H1 (cell line): ENCODE measurements around the gene SMC6. TPM values are rescaled to one million over a fixed set of nuclear protein-coding genes. Genes with fewer than 3 reads are reported as not detected.

Experiments
- CTCF ChIA-PET: fragments of 300-600 bp; sonication (Branson Sonifier 250); formaldehyde crosslinking; loops from one replicate; lab custom pipeline; 2021; ENCODE audit not compliant: partially characterized antibody; lab: Charles Lee
- POLR2A ChIA-PET: fragments of 300-600 bp; sonication (Branson Sonifier 250); formaldehyde crosslinking; loops from one replicate; lab custom pipeline; 2021; ENCODE audit warnings: inconsistent platforms; ENCODE audit not compliant: partially characterized antibody; lab: Charles Lee
- DNase-seq, 2 experiments: peaks; one replicate each; pipeline versions ENCODE4 v3.0.0 to v3.0.0-alpha.2; 2010 to 2022; ENCODE audit warnings: low spot score in 2 of 2, low read depth in 1 of 2, mixed read lengths in 1 of 2
- FAIRE-seq: peaks from 2 replicates; lab custom pipeline; 2011; peaks lifted over from hg19 to GRCh38; lab: Jason Lieb, UNC
- H2AFZ ChIP-seq: 2 replicates; pipeline ENCODE4 v1.8.1; 2012; ENCODE audit warnings: low read length, inconsistent platforms
- H2AK5ac ChIP-seq: 2 replicates; pipeline ENCODE4 v1.6.1; 2013; ENCODE audit warnings: low read depth, low read length
- H2BK120ac ChIP-seq: replicated peaks from 2 replicates; pipeline ENCODE3; 2013; ENCODE audit warnings: low read depth, low read length, inconsistent platforms
- H2BK12ac ChIP-seq: 2 replicates; pipeline ENCODE4 v1.6.1; 2013; ENCODE audit warnings: low read depth, low read length
- H2BK15ac ChIP-seq: 2 replicates; pipeline ENCODE4 v1.6.1; 2013; ENCODE audit warnings: low read length
- H2BK20ac ChIP-seq: 2 replicates; pipeline ENCODE4 v1.6.1; 2013; ENCODE audit warnings: low read length
- H2BK5ac ChIP-seq: 2 replicates; pipeline ENCODE4 v1.6.1; 2013; ENCODE audit warnings: low read depth, low read length
- H3K14ac ChIP-seq: 2 replicates; pipeline ENCODE4 v1.6.1; 2013; ENCODE audit warnings: inconsistent platforms; ENCODE audit not compliant: insufficient read length
- H3K18ac ChIP-seq: 2 replicates; pipeline ENCODE4 v1.6.1; 2013; ENCODE audit warnings: low read length; ENCODE audit errors: extremely low read depth
- H3K23ac ChIP-seq: 2 replicates; pipeline ENCODE4 v1.6.1; 2013; ENCODE audit warnings: inconsistent platforms; ENCODE audit not compliant: insufficient read length
- H3K23me2 ChIP-seq: 2 replicates; pipeline ENCODE4 v1.6.1; 2013; ENCODE audit warnings: low read depth, low read length
- H3K27ac ChIP-seq: 2 replicates; pipeline ENCODE4 v1.6.1; 2011; ENCODE audit warnings: low read depth, low read length, inconsistent platforms
- H3K27me3 ChIP-seq, 4 experiments: replicated peaks in 1 of 4; 1 replicate in 1 of 4; 2 replicates in 3 of 4; pipeline versions ENCODE4 v1.6.1 to v1.8.1; 2011 to 2013; ENCODE audit warnings: low read length in 3 of 4, mild to moderate bottlenecking in 3 of 4, inconsistent platforms in 2 of 4, mixed read lengths in 2 of 4, moderate library complexity in 1 of 4; ENCODE audit not compliant: control insufficient read depth in 3 of 4, insufficient read depth in 3 of 4; ENCODE audit errors: extremely low read depth in 1 of 4
- H3K36me3 ChIP-seq, 4 experiments: 2 replicates each; pipeline versions ENCODE4 v1.6.1 to v1.8.1; 2011 to 2013; ENCODE audit warnings: mild to moderate bottlenecking in 4 of 4, low read length in 3 of 4, moderate library complexity in 2 of 4, control low read depth in 1 of 4, inconsistent platforms in 1 of 4; ENCODE audit not compliant: insufficient read depth in 4 of 4, control insufficient read depth in 2 of 4
- H3K4ac ChIP-seq: replicated peaks from 2 replicates; pipeline ENCODE3; 2013; ENCODE audit warnings: low read length, low read depth, mixed read lengths, inconsistent platforms; ENCODE audit not compliant: insufficient read length
- H3K4me1 ChIP-seq, 4 experiments: replicated peaks in 1 of 4; 1 replicate in 1 of 4; 2 replicates in 3 of 4; pipeline versions ENCODE4 v1.6.1 to v1.8.1; 2011 to 2013; ENCODE audit warnings: low read length in 3 of 4, inconsistent platforms in 2 of 4, mixed read lengths in 1 of 4; ENCODE audit not compliant: insufficient read depth in 4 of 4, control insufficient read depth in 3 of 4
- H3K4me2 ChIP-seq, 2 experiments: 2 replicates each; pipeline versions ENCODE4 v1.6.1 to v1.8.1; 2011 to 2013; ENCODE audit warnings: low read depth in 2 of 2, low read length in 2 of 2, control low read depth in 1 of 2, inconsistent platforms in 1 of 2, mild to moderate bottlenecking in 1 of 2; ENCODE audit not compliant: insufficient read depth in 1 of 2
- H3K4me3 ChIP-seq, 4 experiments: fragments of 200-600, 300-600 bp in 1 of 4; sonication (generic), shearing (Covaris generic), sonication (Bioruptor Twin) in 1 of 4; 2 replicates each; pipeline versions ENCODE4 v1.5.1 to v1.8.1; 2011 to 2016; ENCODE audit warnings: low read length in 4 of 4, low read depth in 3 of 4, control low read depth in 2 of 4, inconsistent platforms in 2 of 4, mild to moderate bottlenecking in 2 of 4, mixed read lengths in 1 of 4, moderate library complexity in 1 of 4; ENCODE audit not compliant: insufficient read depth in 2 of 4; ENCODE audit errors: extremely low read depth in 1 of 4
- H3K56ac ChIP-seq: replicated peaks from 2 replicates; pipeline ENCODE3; 2013; ENCODE audit warnings: low read depth, mild to moderate bottlenecking, mixed read lengths, low read length, inconsistent platforms; ENCODE audit not compliant: insufficient read length
- H3K79me1 ChIP-seq: 2 replicates; pipeline ENCODE4 v1.6.1; 2013; ENCODE audit warnings: low read depth, low read length, control low read depth
- H3K79me2 ChIP-seq, 2 experiments: 2 replicates each; pipeline versions ENCODE4 v1.6.1 to v1.8.1; 2012 to 2013; ENCODE audit warnings: low read length in 2 of 2, mild to moderate bottlenecking in 2 of 2, inconsistent platforms in 1 of 2; ENCODE audit not compliant: insufficient read depth in 2 of 2, control insufficient read depth in 1 of 2
- H3K9ac ChIP-seq, 4 experiments: replicated peaks in 1 of 4; 1 replicate in 1 of 4; 2 replicates in 3 of 4; pipeline versions ENCODE4 v1.6.1 to v1.8.1; 2011 to 2013; ENCODE audit warnings: low read depth in 3 of 4, low read length in 3 of 4, control low read depth in 2 of 4, mild to moderate bottlenecking in 2 of 4, moderate library complexity in 2 of 4, inconsistent platforms in 1 of 4; ENCODE audit errors: extremely low read depth in 1 of 4
- H3K9me3 ChIP-seq, 2 experiments: 2 replicates each; pipeline versions ENCODE4 v1.6.1 to v1.8.1; 2012 to 2013; ENCODE audit warnings: mild to moderate bottlenecking in 2 of 2, moderate library complexity in 2 of 2, control low read depth in 1 of 2, inconsistent platforms in 1 of 2, low read depth in 1 of 2, low read length in 1 of 2, mixed read lengths in 1 of 2; ENCODE audit not compliant: insufficient read depth in 2 of 2
- H4K20me1 ChIP-seq, 2 experiments: replicated peaks in 1 of 2; 2 replicates each; pipeline versions ENCODE3 to v1.8.1; 2011 to 2013; ENCODE audit warnings: inconsistent platforms in 2 of 2, low read length in 2 of 2, mild to moderate bottlenecking in 1 of 2; ENCODE audit not compliant: insufficient read depth in 2 of 2, control insufficient read depth in 1 of 2
- H4K5ac ChIP-seq: 2 replicates; pipeline ENCODE4 v1.6.1; 2013; ENCODE audit warnings: low read length, low read depth, mixed read lengths, inconsistent platforms; ENCODE audit not compliant: insufficient read length
- H4K8ac ChIP-seq: 2 replicates; pipeline ENCODE4 v1.8.0; 2013; ENCODE audit warnings: mild to moderate bottlenecking, moderate library complexity, low read length, inconsistent platforms; ENCODE audit not compliant: insufficient read depth; ENCODE audit errors: extremely low read depth
- H4K91ac ChIP-seq: replicated peaks from 2 replicates; pipeline ENCODE3; 2013; ENCODE audit warnings: low read length, mixed read lengths, inconsistent platforms; ENCODE audit not compliant: insufficient read length
- KDM4A ChIP-seq: IDR thresholded peaks from one replicate; pipeline ENCODE4 v1.7.1; 2012; ENCODE audit warnings: low read depth, mild to moderate bottlenecking, moderate library complexity, low read length, inconsistent platforms; ENCODE audit not compliant: severe bottlenecking
- WGBS, 2 experiments: shearing (Covaris generic) in 1 of 2; methylation state at CpG; one replicate each; pipeline versions ENCODE4 v1.1.6 to v1.1.7; 2013 to 2015; ENCODE audit warnings: low lambda C conversion rate in 2 of 2, mixed read lengths in 2 of 2, inconsistent platforms in 1 of 2, low coverage in 1 of 2, missing lambda C conversion rate in 1 of 2; ENCODE audit not compliant: insufficient replicate concordance in 2 of 2, insufficient coverage in 1 of 2, insufficient read length in 1 of 2; ENCODE audit errors: extremely low coverage in 1 of 2, missing lambda C conversion rate in 1 of 2; 5-methylcytosine and 5-hydroxymethylcytosine counted together
- polyA plus RNA-seq, 7 experiments: library from polyadenylated mRNA; depleted of rRNA in 3 of 7; stranded (reverse) in 5 of 7; unstranded in 2 of 7; fragments of >200 nt in 5 of 7; fragments of 200-250 nt in 2 of 7; gene quantifications; 1 replicate in 5 of 7; 2 replicates in 1 of 7; 4 replicates in 1 of 7; pipeline versions ENCODE4 v1.2.1 to v1.2.3, GENCODE V29; 2011 to 2013; ENCODE audit warnings: missing spikeins in 2 of 7, mixed read lengths in 2 of 7
- total RNA-seq: library from RNA; stranded (reverse); fragmentation: NEBNext Ultra II Directional; extraction: Animal tissue kit (Norgen Biotek cat#: 25700); gene quantifications from 2 replicates; pipeline ENCODE4 v1.2.1, GENCODE V29; 2021

SMC6 gene
- total and polyA plus RNA-seq, 2 of the 8 experiments (the other 6 are each of a cell fraction or from before 2014, with no cell fraction given) = 9.7 to 49.5 TPM

- H3K4ac ChIP-seq = no peak overlapping the region
- POLR2A ChIA-PET = interaction anchor here (1.0 kb wide), 1 partner anchor 12 kb away, joined by 4 read pairs; no protein-coding TSS in a partner anchor
- WGBS, 2 experiments = 100% methylated on average over 1 of the region's 1 CpG; no CpG with 5 or more reads in 1 of the 2 experiments
Observed at GRCh38 chr2:17661460-17661859, 92.2 kb downstream of the SMC6 start.

More at GRCh38 chr2:17661460-17661859, 92.2 kb downstream of the SMC6 start:
- CTCF ChIA-PET = interaction anchor here (0.7 to 11.1 kb wide), 7 partner anchors 11 to 351 kb away, joined by 3 to 119 read pairs (median 3); no protein-coding TSS in a partner anchor
- Histone ChIP-seq H3K14ac (no peak overlapping the region), H3K18ac (no peak overlapping the region), H2AFZ (no peak overlapping the region), H3K4me2 (no peak overlapping the region), H2BK120ac (no peak overlapping the region), H2BK12ac (no peak overlapping the region), H2AK5ac (no peak overlapping the region), H3K79me1 (no peaks in the 10 kb centered on the region), H2BK20ac (no peak overlapping the region), H3K27ac (no peak overlapping the region), H2BK15ac (no peak overlapping the region), H3K23ac (no peak overlapping the region), H3K9ac (no peak overlapping the region), H3K79me2 (no peaks in the 10 kb centered on the region), H4K91ac (no peak overlapping the region), H4K8ac (no peak overlapping the region), H3K27me3 (no peaks in the 10 kb centered on the region), H3K56ac (no peak overlapping the region), H3K36me3 (peaks cover 3 to 36% (median 10%) of the 10 kb centered on the region in 4 experiments; a peak in 7 of 8 replicates), H3K23me2 (no peaks in the 10 kb centered on the region; the same call in 1 of the 2 replicates), H2BK5ac (no peak overlapping the region), H3K4me1 (no peaks in the 10 kb centered on the region), H4K5ac (no peak overlapping the region), H3K9me3 (no peaks in the 10 kb centered on the region), H3K4me3 (no peak overlapping the region), H4K20me1 (no peaks in the 10 kb centered on the region)
- no peak for TF ChIP-seq KDM4A
- FAIRE-seq (no peak), DNase-seq (no peak)
